GM13977 (cell line): Measurements from ENCODE around the gene KCNJ5.

Experiments
- DNase-seq: peaks from one replicate; pipeline ENCODE4 v3.0.0; 2012; ENCODE audit warnings: low spot score
- CTCF ChIP-seq: IDR thresholded peaks from 2 replicates; pipeline ENCODE4 v1.5.1; 2012; ENCODE audit warnings: mild to moderate bottlenecking, control low read depth; ENCODE audit not compliant: insufficient read depth; ENCODE audit errors: extremely low read depth, missing control alignments
- in situ Hi-C: fragments of 300-500 bp; cut with MboI; formaldehyde crosslinking; loops from one replicate; pipeline ENCODE4 v1.12.0; 2022; ENCODE audit warnings: low sequenced_read_pairs, low pct_unique_long_range_greater_than_20kb, mixed read lengths, inconsistent platforms; ENCODE audit not compliant: unreplicated experiment

Gene KCNJ5

GRCh38 chr11:128905345-128906184, 14.4 kb downstream of the KCNJ5 start:
- TF ChIP-seq CTCF = peak; percentile 34
- DNase-seq = peak; percentile 71
- in situ Hi-C loops = no loop called here

GRCh38 chr11:128906185-128907050, 15.3 kb downstream of the KCNJ5 start:
- DNase-seq = no peak
- in situ Hi-C loops = no loop called here
- no peak for TF ChIP-seq CTCF

- in situ Hi-C loops = no loop called here
- DNase-seq = no peak
- TF ChIP-seq CTCF = no peak
These were observed 16.4 kb downstream of the KCNJ5 start for GRCh38 chr11:128907585-128907984.

- in situ Hi-C loops = no loop called here
- no peak for TF ChIP-seq CTCF
- no peak for DNase-seq
These were observed 17.5 kb downstream of the KCNJ5 start for GRCh38 chr11:128908391-128909246.

- in situ Hi-C loops = no loop called here
- no peak for TF ChIP-seq CTCF
- no peak for DNase-seq
These were observed 18.4 kb downstream of the KCNJ5 start for GRCh38 chr11:128909438-128910125.
